D721Med (cell line): Measurements from ENCODE around the gene ARAP3.

Experiments
- DNase-seq: peaks from one replicate; pipeline ENCODE4 v3.0.0; 2011; ENCODE audit warnings: low spot score; ENCODE audit not compliant: insufficient read length
- FAIRE-seq: peaks from 2 replicates; lab custom pipeline; 2011; peaks lifted over from hg19 to GRCh38; lab: Jason Lieb, UNC
- CTCF ChIP-seq: IDR thresholded peaks from 2 replicates; pipeline ENCODE4 v1.5.1; 2012; ENCODE audit warnings: mild to moderate bottlenecking, control low read depth; ENCODE audit not compliant: insufficient read depth; ENCODE audit errors: missing control alignments

Gene ARAP3

GRCh38 chr5:141716468-141716867 lies 34.4 kb upstream of the ARAP3 start:
- DNase-seq = no peak
- no peak for TF ChIP-seq CTCF
- no peak for FAIRE-seq

- DNase-seq = no peak
- no peak for TF ChIP-seq CTCF
- no peak for FAIRE-seq
Observed at GRCh38 chr5:141716009-141716408, 34.0 kb upstream of the ARAP3 start.

GRCh38 chr5:141715346-141715905 lies 33.4 kb upstream of the ARAP3 start:
- FAIRE-seq (no peak), DNase-seq (no peak)
- no peak for TF ChIP-seq CTCF

GRCh38 chr5:141714542-141715310 lies 32.7 kb upstream of the ARAP3 start:
- TF ChIP-seq CTCF = no peak
- no peak for FAIRE-seq
- no peak for DNase-seq

- no peak for TF ChIP-seq CTCF
- FAIRE-seq = no peak
- no peak for DNase-seq
Observed at GRCh38 chr5:141713616-141714309, 31.7 kb upstream of the ARAP3 start.

- FAIRE-seq = no peak
- no peak for DNase-seq
Observed at GRCh38 chr5:141711687-141712086, 29.7 kb upstream of the ARAP3 start.

More at GRCh38 chr5:141711687-141712086, 29.7 kb upstream of the ARAP3 start:
- TF ChIP-seq CTCF = no peak
